GM19397 (cell line): ENCODE measurements around the gene CACNB4.
"Not testable (repeated sequence)": the region's sequence is repeated elsewhere in the genome, so short reads cannot be mapped to it uniquely, and the experiment has no call there.

Experiments
- ATAC-seq: cut with Tn5 transposase; IDR thresholded peaks from one replicate; pipeline ENCODE4 v1.9.1; 2021; ENCODE audit warnings: mild to moderate bottlenecking, moderate library complexity; ENCODE audit not compliant: unreplicated experiment

The CACNB4 gene

GRCh38 chr2:152025678-152026287, 73.1 kb downstream of the CACNB4 start:
- peak; percentile 94 for ATAC-seq

- ATAC-seq: no peak
Measured at GRCh38 chr2:152024477-152024876, 74.4 kb downstream of the CACNB4 start.

- ATAC-seq: no peak
Measured at GRCh38 chr2:152022090-152022489, 76.8 kb downstream of the CACNB4 start.

- ATAC-seq: not testable (repeated sequence)
Measured at GRCh38 chr2:152021001-152021400, 77.8 kb downstream of the CACNB4 start.

GRCh38 chr2:152019732-152020131, 79.1 kb downstream of the CACNB4 start:
- ATAC-seq: no peak

GRCh38 chr2:152016181-152017120, 82.4 kb downstream of the CACNB4 start:
- ATAC-seq: no peak

GRCh38 chr2:152015552-152015951, 83.3 kb downstream of the CACNB4 start:
- no peak for ATAC-seq

GRCh38 chr2:152012697-152013096, 86.1 kb downstream of the CACNB4 start:
- ATAC-seq: no peak

GRCh38 chr2:152011724-152012123, 87.1 kb downstream of the CACNB4 start:
- no peak for ATAC-seq

- ATAC-seq: no peak
Measured at GRCh38 chr2:152005607-152006006, 93.2 kb downstream of the CACNB4 start.

GRCh38 chr2:152003283-152003682, 95.6 kb downstream of the CACNB4 start:
- ATAC-seq: not testable (repeated sequence)

GRCh38 chr2:151999053-151999452, 99.8 kb downstream of the CACNB4 start:
- no peak for ATAC-seq

- no peak for ATAC-seq
Measured at GRCh38 chr2:151996243-151997003, 102.4 kb downstream of the CACNB4 start.

- ATAC-seq: no peak
Measured at GRCh38 chr2:151995161-151995557, 103.7 kb downstream of the CACNB4 start.

- ATAC-seq: not testable (repeated sequence)
Measured at GRCh38 chr2:151994178-151994577, 104.7 kb downstream of the CACNB4 start.

GRCh38 chr2:151991010-151991409, 107.8 kb downstream of the CACNB4 start:
- ATAC-seq: no peak

GRCh38 chr2:151989378-151989777, 109.5 kb downstream of the CACNB4 start:
- no peak for ATAC-seq

- ATAC-seq: no peak
Measured at GRCh38 chr2:151987484-151987883, 111.4 kb downstream of the CACNB4 start.

GRCh38 chr2:151984424-151985083, 114.3 kb downstream of the CACNB4 start:
- ATAC-seq: no peak

- no peak for ATAC-seq
Measured at GRCh38 chr2:151983221-151983620, 115.6 kb downstream of the CACNB4 start.

GRCh38 chr2:151981886-151982285, 117.0 kb downstream of the CACNB4 start:
- ATAC-seq: no peak
